GM12875 (cell line): ENCODE results near the gene MYOF.

ENCODE experiments used
- H3K4me3 ChIP-seq: one replicate; pipeline ENCODE4 v1.5.1; 2011; ENCODE audit warnings: low read depth, low read length, control low read depth
- TF ChIP-seq, protein P1 (sequence below): IDR thresholded peaks from 2 replicates; pipeline ENCODE4 v1.5.1; 2011; ENCODE audit warnings: low read depth, mild to moderate bottlenecking, control low read depth, inconsistent platforms, low read length, moderate library complexity, borderline replicate concordance; ENCODE audit not compliant: insufficient read depth

The MYOF gene

DNA sequence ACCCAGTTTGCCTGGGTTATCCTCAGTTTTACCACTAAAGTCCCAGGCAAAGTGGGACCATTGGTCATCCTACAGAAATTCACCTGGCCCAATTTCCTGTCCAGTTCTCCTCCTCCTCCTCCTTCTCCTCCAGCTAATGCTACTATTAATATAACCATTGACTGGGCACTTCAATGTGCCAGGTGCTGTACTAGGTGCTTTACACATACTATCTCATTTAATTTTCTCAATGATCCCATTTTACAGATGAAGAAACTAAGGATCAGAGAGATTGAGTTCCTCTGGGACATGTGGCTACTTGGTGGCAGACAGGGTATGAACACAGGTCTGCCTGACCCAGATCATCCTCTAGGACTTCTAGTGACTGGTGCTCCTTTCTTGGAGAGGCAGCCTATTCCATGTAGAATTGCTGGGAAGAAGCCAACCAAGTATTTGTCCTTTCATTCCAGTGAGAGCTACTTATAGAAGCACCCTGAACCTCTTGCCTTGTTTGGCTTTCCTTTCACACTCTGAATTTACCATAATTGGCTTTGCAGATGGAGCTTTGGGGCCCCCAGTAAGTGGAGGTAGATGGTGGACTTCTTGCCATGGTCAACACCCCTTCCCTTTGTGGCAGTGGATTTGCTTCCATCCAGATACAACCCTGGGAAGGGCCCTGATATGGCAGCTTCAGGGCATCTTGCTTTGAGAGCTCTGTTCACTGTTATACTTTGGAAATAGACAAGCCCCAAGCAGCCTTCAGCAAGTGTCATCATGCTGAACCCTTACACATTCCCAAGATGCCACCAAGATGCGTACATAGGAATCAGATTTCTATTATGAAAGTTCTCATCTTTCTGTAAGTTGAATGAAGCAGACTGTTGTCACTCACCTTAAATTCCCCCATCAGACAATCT lies 78.7 kb downstream of the MYOF start:
- TF ChIP-seq, protein P1, sequence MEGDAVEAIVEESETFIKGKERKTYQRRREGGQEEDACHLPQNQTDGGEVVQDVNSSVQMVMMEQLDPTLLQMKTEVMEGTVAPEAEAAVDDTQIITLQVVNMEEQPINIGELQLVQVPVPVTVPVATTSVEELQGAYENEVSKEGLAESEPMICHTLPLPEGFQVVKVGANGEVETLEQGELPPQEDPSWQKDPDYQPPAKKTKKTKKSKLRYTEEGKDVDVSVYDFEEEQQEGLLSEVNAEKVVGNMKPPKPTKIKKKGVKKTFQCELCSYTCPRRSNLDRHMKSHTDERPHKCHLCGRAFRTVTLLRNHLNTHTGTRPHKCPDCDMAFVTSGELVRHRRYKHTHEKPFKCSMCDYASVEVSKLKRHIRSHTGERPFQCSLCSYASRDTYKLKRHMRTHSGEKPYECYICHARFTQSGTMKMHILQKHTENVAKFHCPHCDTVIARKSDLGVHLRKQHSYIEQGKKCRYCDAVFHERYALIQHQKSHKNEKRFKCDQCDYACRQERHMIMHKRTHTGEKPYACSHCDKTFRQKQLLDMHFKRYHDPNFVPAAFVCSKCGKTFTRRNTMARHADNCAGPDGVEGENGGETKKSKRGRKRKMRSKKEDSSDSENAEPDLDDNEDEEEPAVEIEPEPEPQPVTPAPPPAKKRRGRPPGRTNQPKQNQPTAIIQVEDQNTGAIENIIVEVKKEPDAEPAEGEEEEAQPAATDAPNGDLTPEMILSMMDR = no peak
- no peak overlapping the region for H3K4me3 ChIP-seq

DNA sequence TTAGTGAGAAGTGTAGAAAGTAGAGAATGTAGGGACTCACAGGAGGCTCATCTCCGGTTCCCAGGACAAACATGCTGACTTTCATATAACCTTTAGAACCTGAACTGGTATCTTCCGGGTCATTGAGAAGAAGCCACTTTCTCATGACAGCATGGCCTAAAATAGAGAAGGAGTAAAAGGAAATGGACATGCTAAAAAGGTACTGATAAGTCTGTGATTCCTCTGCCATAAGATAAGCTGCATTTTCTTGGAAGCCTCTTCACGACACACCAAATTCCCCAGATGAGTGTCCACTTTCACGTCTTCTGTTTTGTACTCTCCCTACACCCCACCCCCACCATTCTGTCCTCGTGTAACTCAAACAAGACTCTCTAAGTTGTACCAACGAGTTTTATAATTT lies 79.9 kb downstream of the MYOF start:
- H3K4me3 ChIP-seq = no peak overlapping the region
- TF ChIP-seq, protein P1 = no peak

DNA sequence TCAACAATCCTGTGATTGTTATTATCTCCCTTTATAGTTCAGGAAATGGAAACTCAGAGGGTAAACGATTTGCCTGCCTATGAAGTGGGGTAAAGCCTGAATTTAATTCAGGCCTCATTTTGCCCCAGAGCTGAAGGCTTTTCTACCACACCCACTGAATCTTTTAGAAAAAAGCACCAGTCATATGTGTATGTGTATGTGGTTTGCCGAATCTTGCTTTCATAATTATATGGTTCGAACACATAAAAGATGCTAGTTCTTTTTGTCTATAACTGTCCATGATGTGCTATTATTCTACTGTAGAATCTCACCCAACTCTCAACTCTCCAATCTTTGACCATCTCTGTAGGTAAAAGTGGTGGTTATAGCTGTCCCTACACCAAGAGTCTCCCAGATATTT lies 83.6 kb downstream of the MYOF start:
- H3K4me3 ChIP-seq = no peak overlapping the region
- TF ChIP-seq, protein P1 = no peak

DNA sequence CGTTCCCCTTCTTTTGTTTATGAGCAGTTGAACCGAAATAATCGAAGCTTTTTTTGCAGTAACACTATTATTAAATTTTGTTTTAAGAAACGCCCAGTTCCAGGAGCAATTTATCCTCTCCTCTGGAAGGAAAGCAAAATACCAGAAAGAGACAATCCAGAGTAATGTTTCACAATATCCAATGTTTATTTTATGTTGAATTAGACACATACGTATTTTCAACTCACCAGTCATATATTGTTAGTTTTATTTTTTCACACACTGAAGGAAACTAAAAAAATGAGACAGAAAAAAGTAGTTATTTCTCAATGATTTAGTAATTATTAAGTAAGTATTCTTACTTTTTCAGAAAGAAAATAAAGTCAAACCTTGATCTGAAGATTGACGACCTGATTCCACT lies 85.1 kb downstream of the MYOF start:
- TF ChIP-seq, protein P1 = no peak
- H3K4me3 ChIP-seq = no peak overlapping the region

DNA sequence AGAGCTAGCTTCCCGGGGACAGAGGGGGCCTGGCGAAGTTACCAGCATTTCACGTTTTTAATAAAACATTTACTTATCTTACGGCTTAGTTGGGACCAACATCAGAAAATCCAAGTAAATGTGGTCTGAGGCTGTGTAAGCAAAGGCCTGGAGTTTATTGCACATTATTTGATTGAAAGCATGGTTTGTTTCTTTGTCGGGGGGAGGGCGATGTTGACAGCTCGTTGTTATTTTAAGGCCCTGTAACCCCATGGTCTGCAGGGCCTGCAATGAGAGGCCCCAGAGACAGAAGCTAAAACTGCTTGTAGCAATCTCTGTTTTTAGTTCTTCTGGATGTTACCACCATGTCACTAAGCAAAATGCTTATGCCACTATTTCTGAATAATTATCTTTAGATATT lies 88.9 kb downstream of the MYOF start:
- TF ChIP-seq, protein P1 = no peak
- no peak overlapping the region for H3K4me3 ChIP-seq

DNA sequence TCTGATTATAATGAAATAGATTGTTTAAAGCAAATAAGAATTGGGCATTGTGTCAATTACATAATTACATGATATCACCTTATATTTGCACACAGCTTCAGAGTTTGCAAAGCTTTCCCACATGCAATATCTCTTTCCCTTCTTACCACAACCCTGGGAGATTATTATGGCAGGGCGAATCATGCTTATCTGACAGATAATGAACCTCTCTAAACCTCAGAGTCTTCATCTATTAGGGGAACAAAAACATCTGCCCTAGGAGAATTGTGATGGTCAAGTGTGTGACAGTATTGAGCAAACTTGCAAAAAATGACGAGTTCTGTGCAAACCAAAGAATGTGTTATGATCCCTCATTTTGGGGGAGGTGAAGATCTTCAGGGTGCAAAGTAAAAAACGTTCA lies 90.0 kb downstream of the MYOF start:
- TF ChIP-seq, protein P1 = no peak
- H3K4me3 ChIP-seq = no peak overlapping the region
